LNCaP clone FGC (cell line): ENCODE data around the gene ALPI.

Source experiments
- DNase-seq: peaks from one replicate; pipeline ENCODE4 v3.0.0-alpha.2; 2011; ENCODE audit warnings: low read depth
- H3K4me3 ChIP-seq: 2 replicates; pipeline ENCODE4 v1.5.1; 2011; ENCODE audit warnings: mild to moderate bottlenecking, low read depth, low read length, control low read depth
- CTCF ChIP-seq: IDR thresholded peaks from 2 replicates; pipeline ENCODE4 v1.5.1; 2012; ENCODE audit warnings: mild to moderate bottlenecking; ENCODE audit not compliant: control insufficient read depth, insufficient read depth; ENCODE audit errors: extremely low read depth

ALPI gene

DNA sequence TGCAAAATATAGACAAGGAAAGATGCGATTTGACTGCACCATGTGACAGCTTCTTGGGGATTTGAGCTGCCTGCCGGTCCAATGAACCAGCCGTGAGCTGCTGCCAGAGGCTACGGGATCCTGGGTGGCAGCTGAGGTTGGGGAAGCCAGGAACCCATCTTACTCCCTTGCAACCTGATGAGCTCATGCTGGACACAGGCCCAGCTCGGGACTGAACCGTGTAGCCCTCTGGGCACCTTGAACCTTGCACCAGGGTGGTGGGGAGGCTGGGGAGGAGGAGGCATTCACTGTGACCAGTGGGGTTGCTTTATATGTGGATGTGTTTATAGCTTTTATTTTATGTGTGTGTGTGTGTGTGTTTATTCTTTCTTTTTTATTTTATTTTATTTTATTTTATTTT is 9.1 kb downstream of the ALPI start:
- TF ChIP-seq CTCF, result no peak
- H3K4me3 ChIP-seq, result no peak overlapping the region
- no peak for DNase-seq

- TF ChIP-seq CTCF, result no peak
- no peak overlapping the region for H3K4me3 ChIP-seq
- DNase-seq, result no peak
These were observed 10.3 kb downstream of the ALPI start for GRCh38 chr2:232466221-232466620.

GRCh38 chr2:232473467-232473890 is 17.5 kb downstream of the ALPI start:
- peak; percentile 0 for DNase-seq
- H3K4me3 ChIP-seq, result no peak overlapping the region
- no peak for TF ChIP-seq CTCF

DNA sequence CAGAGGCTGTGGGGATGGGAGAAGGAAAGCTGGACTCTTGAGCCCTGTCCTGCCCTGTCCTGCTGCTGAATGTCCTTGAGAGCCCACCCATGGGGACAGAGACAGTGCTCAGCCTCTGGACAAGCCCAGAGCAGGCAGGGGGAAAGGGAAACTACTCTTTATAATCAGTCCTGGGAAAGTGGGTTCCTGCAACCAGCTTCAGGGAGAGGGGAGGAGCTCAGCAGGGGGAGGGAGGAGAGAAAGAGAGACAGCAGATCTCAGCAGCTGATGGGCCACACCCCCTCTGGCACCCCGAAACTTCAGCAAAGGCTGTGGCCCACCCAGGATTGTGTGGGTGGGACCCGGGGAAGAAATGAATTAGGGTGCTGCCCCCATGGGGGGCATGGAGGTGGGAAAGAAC is 20.1 kb downstream of the ALPI start:
- H3K4me3 ChIP-seq, result no peak overlapping the region
- no peak for TF ChIP-seq CTCF
- DNase-seq, result no peak

- no peak for DNase-seq
- TF ChIP-seq CTCF, result no peak
These were observed 20.8 kb downstream of the ALPI start for GRCh38 chr2:232476791-232477190.

DNA sequence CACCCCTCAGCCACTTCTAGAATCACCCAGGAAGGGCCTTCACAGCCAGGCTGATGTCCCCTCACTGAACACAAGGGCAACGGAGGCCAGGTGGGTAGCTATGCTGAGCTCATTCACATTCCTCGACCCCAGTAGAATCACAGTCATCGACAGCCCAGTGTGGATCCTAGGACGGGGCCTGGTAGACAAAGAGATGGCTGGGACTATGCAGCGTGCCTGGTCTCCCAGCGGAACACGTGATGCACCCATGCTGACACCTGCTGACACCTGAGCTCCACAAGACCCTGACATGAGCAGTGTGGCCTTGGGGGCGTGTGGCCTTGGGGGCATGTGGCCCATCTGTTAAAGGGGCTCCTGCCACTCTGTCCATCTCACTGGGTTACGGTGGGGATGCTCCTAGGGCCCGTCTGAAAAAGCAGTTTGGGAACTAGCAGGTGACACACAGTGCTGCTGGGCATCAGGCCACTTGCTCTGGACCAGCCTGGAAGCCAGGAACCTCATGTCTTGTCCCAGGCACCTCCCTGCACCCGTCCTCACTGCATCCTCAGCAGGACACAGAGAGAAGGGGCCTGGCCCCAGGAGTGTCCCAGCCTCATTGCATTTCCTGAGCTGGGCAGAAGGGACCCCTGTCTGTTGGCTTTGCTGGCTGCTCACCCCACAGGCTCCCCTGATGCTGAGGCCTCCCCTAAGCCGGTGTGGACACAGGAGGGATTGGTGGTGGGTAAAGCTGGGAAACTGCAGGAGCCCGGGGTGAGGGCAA is 22.0 kb downstream of the ALPI start:
- no peak for TF ChIP-seq CTCF
- no peak for DNase-seq
- H3K4me3 ChIP-seq, result no peak overlapping the region

More at GRCh38 chr2:232476791-232477190, 20.8 kb downstream of the ALPI start:
- no peak overlapping the region for H3K4me3 ChIP-seq

GRCh38 chr2:232478571-232479340 is 22.8 kb downstream of the ALPI start:
- TF ChIP-seq CTCF, result no peak
- no peak for DNase-seq
- no peak overlapping the region for H3K4me3 ChIP-seq
